Astrocyte of the cerebellum (primary cell): Measurements from ENCODE around the gene HSF4.
A peak's percentile ranks its signal among the peaks of the same experiment; 100 is the strongest.

Source experiments
- DNase-seq: peaks from one replicate; pipeline ENCODE4 v3.0.0-alpha.2; 2011; ENCODE audit warnings: low read depth
- H3K4me3 ChIP-seq: 2 replicates; pipeline ENCODE4 v1.5.1; 2011; ENCODE audit warnings: mild to moderate bottlenecking, low read depth, low read length, moderate library complexity
- in situ Hi-C: cut with HindIII; loops from 2 replicates; pipeline ENCODE4 v1.10.0; 2017; ENCODE audit warnings: low sequenced_read_pairs
- TF ChIP-seq, protein P1 (sequence below): IDR thresholded peaks from 2 replicates; pipeline ENCODE4 v1.5.1; 2012; ENCODE audit warnings: low read length, low read depth, moderate library complexity, mild to moderate bottlenecking; ENCODE audit errors: missing control alignments

The HSF4 gene

DNA sequence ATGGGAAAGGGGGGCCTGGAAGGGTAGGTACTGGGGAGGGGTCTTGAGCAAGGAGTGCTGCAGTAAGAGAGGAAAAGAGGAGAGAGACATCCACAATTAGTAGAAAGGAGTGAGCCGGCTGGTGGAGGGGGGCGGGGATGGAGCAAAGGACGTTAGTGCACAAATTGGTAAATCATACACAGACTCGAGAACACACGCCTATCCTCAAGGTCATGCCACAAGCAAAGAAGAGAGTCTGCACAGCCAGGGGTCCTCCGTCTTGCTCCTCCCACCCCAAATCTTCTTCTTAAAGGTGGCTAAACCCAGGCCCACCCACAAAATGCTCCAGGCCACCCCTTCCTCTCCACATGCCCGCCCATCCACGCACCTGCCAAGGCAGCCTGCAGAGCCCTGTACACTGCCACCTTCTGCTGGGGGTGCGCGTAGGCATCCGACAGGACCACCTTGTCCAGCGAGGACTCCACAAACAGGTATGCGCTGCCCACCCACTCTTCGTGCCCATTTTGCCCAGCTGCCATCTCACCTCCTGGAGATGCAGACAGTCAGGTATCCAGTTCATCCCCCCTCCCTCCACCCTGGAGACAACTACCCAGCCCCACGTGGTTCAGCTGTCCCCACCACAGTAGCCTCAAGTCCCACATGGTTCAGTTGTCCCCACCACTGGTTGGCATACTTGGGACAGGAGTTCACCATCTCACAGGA is 8.3 kb upstream of the HSF4 start:
- no peak overlapping the region for H3K4me3 ChIP-seq
- in situ Hi-C loops = no loop called here
- TF ChIP-seq, protein P1, sequence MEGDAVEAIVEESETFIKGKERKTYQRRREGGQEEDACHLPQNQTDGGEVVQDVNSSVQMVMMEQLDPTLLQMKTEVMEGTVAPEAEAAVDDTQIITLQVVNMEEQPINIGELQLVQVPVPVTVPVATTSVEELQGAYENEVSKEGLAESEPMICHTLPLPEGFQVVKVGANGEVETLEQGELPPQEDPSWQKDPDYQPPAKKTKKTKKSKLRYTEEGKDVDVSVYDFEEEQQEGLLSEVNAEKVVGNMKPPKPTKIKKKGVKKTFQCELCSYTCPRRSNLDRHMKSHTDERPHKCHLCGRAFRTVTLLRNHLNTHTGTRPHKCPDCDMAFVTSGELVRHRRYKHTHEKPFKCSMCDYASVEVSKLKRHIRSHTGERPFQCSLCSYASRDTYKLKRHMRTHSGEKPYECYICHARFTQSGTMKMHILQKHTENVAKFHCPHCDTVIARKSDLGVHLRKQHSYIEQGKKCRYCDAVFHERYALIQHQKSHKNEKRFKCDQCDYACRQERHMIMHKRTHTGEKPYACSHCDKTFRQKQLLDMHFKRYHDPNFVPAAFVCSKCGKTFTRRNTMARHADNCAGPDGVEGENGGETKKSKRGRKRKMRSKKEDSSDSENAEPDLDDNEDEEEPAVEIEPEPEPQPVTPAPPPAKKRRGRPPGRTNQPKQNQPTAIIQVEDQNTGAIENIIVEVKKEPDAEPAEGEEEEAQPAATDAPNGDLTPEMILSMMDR = no peak

DNA sequence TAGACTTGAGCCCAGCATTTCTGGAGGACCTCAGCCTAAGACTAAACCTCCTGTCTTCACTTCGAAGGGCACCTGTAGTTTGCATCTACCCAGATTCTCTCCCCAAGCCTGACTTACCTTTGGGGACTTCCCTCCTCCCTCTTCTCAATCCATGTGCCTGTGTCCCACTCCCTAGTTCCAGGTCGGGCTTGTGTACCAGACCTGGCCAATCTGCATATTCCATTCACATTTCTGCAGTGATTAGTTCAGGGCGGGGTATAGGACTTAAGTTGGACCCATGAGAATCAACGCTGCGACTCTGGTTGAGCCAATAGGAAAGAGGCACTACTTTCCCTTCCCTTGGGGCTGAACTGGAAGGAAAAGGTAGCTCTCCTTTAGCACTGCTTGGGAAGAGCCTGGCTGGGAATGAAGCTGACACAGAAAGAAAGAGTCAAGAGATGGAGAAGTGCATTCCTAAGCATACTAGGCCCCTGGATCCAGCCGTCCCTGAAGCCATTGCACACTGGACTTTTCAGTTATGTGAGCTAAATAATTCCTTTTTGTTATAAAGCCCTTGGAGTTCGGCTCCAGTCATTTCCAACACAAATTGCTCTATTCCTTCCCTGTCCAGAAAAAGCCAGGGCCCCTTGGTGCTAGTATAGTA is 7.3 kb upstream of the HSF4 start:
- DNase-seq = no peak
- no peak overlapping the region for H3K4me3 ChIP-seq
- in situ Hi-C loops = no loop called here
- TF ChIP-seq, protein P1 = no peak

More for the DNA sequence above, 8.3 kb upstream of the HSF4 start:
- no peak for DNase-seq

DNA sequence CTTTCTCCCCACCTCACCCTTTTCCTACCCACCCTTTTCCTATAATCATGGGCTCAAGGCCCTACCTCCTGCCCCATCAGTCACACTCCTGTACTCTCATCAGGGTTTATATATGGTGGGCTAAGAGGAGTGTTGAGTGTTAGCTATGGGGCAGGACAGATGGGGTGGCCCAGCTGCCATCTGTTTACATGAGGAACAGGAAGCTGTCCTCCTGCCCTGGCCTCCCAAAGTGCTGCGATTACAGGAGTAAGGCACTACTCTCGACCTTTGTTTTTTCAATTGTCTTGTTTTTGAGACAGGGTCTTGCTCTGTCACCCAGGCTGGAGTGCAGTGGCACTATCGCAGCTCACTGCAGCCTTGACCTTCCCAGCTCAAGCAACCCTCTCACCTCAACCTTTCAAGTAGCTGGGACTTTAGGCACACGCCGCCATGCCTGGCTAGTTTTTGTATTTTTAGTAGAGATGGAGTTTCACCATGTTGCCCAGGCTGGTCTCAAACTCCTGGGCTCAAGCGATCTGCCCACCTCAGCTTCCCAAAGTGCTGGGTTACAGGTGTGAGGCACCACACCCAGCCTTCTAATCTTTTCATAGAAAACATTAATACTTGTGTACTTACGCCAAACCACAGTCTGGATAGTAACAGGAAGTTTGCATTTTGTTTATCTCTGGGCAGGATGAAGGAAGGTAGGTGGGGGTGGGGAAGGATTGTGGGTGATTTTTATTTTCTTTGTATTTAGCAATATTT is 6.5 kb upstream of the HSF4 start:
- no peak overlapping the region for H3K4me3 ChIP-seq
- TF ChIP-seq, protein P1 = no peak
- DNase-seq = no peak
- in situ Hi-C loops = no loop called here

DNA sequence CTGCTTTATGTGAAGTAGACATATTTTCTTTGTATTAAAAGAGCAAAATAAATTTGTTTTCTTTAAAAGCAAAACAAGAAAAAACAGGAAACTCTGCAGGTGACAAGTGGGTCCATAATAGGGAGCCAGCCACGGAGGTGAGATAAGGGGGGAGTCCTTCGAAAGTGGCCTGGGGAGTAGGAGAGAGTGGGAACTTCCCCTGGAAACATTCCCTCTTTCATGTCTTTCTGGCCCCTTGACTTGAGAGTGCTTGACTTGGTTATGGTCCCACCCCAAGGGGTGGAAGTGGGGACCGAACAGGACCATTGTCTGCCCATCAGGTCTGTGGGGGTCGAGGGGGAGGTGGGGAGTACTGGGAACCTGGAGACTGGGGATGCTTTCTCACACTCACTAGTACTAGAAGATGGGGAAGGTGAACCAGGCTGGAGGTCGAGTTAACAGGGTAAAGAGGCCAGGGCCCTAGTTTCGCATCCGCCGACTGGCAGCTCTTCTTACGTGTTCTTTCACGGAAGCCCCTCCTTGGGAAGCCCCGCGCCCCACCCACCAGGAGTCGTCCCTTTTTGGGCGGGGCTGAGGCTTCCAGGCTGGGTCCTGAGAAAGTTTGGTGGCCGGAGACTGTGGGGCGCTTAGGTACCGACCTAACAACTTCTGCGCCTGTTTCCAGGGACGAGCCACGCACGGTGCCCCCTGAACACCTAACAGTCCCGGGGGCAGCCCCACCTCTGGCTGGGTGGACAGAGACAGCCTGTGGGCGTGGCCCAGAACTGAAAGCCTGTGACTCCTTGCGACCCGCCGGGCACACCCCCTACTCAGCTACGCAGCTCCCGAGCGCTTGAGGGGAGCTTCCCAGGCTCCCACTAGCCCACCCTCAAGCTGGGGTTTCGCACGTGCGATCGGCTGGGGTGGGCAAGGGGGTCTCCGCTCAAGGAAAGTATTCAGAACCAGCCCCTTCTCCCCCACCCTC is 5.6 kb upstream of the HSF4 start:
- no peak for DNase-seq
- in situ Hi-C loops = no loop called here
- H3K4me3 ChIP-seq = peak overlapping the region; percentile 82
- TF ChIP-seq, protein P1 = no peak

DNA sequence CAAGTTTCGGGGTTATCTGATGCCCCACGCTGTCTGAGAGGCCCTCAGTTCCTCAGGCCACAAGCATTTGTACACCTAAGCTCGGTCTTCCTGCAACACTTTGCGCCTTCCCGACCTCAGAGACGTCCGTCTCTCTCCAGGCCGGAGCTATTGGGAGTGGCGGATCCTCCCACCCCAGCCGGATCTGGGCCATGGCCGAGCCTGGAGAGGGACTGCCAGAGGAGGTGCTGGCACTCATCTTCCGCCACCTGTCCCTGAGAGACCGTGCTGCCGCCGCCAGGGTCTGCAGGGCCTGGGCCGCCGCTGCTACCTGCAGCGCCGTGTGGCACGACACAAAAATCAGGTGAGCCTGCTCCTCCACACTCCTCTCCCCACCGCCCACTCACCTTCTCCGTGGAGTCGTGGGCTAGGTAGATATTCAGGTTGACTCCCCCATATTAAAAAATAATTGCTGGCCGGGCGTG is 2.9 kb upstream of the HSF4 start:
- in situ Hi-C loops = no loop called here
- no peak overlapping the region for H3K4me3 ChIP-seq
- TF ChIP-seq, protein P1 = no peak
- no peak for DNase-seq
